ENCODE data around the gene MED7. TPM values are rescaled to one million over a fixed set of nuclear protein-coding genes. Genes with fewer than 3 reads are reported as not detected.

Gene MED7
- total RNA-seq, 1 donor from 2014 or later, result 2.3 TPM

DNA sequence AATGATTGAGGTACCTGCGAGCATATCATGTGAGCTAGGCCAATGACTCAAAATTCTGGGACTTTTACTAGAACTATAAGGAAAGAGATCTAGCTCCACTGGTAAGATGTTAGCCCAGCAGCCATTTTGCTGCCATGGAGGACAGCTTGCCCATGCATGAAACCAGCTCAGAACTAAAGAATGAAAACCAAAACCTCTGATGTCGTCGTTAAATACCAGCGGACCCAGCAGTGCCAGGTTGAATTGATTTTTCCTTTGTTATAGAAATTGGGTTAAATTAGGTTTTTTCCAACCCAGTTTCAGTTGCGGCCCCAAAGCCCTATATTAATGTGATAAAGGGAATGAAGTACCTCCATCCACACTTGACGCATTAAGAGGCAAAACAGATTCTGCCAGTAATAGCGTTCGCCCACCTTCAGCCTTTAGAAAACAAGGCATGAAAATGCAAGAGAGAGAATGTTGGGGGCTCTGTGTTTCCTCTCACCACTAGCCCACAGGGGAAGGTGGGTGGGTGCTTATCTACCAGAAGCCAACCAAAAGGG, 32.5 kb upstream of the MED7 start:
- Histone ChIP-seq H3K27me3 (no peaks in the 10 kb centered on the region), H3K36me3 (no peaks in the 10 kb centered on the region), H3K4me3 (no peak overlapping the region), H3K4me1 (no peaks in the 10 kb centered on the region), H3K9me3 (no peaks in the 10 kb centered on the region), H3K27ac (no peak overlapping the region)
- DNase-seq (ENCODE audit: low spot score in 2 of 2), result no peak
- TF ChIP-seq, protein P1, sequence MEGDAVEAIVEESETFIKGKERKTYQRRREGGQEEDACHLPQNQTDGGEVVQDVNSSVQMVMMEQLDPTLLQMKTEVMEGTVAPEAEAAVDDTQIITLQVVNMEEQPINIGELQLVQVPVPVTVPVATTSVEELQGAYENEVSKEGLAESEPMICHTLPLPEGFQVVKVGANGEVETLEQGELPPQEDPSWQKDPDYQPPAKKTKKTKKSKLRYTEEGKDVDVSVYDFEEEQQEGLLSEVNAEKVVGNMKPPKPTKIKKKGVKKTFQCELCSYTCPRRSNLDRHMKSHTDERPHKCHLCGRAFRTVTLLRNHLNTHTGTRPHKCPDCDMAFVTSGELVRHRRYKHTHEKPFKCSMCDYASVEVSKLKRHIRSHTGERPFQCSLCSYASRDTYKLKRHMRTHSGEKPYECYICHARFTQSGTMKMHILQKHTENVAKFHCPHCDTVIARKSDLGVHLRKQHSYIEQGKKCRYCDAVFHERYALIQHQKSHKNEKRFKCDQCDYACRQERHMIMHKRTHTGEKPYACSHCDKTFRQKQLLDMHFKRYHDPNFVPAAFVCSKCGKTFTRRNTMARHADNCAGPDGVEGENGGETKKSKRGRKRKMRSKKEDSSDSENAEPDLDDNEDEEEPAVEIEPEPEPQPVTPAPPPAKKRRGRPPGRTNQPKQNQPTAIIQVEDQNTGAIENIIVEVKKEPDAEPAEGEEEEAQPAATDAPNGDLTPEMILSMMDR (IDR thresholded peaks at IDR 0.05), result no peak
- intact Hi-C loops (cut with DNase I), result no loop called here

DNA sequence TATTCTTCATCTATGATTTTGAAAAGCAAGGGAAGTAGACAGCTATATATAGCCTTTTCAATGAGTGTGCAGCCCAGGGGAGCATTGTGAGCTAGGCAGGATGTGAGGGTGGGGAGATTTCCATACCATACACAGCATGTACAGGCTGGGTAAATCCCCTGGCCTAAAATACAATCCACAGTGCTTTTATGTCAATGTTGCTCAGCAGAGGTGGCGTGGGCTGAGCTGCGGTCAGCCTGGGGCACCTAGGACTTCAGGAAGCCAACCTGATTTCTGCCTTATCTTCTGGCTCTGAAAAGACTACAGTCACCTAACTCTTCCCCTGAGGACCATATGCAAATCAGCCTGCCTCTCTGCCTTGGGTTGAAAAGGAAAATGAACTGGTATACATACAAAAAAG, 29.7 kb upstream of the MED7 start:
- intact Hi-C loops (cut with DNase I), result no loop called here
- no peak for DNase-seq (ENCODE audit: low spot score in 2 of 2)

DNA sequence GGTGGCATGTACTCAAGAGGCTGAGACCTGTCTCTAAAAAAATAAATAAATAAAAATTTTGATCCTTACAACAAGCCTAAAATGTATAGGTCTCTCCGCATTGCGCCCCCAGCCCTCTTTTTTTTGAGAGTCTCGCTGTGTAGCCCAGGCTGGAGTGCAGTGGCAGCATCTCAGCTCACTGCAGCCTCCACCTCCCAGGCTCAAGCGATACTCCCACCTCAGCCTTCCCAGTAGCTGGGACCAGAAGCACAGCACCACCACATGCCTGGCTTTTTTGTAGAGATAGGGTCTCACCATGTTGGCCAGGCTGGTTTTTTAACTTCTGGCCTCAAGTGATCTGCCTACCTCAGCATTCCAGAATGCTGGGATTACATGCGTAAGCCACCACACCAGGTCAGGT, 25.6 kb upstream of the MED7 start:
- DNase-seq (ENCODE audit: low spot score in 2 of 2), result no peak
- no peak overlapping the region for H3K27ac ChIP-seq
- no peaks in the 10 kb centered on the region for H3K36me3 ChIP-seq
- no peaks in the 10 kb centered on the region for H3K9me3 ChIP-seq
- H3K4me1 ChIP-seq, result no peaks in the 10 kb centered on the region
- intact Hi-C loops (cut with DNase I), result no loop called here
- H3K4me3 ChIP-seq, result no peak overlapping the region
- TF ChIP-seq, protein P1 (IDR thresholded peaks at IDR 0.05), result no peak
- H3K27me3 ChIP-seq, result no peaks in the 10 kb centered on the region

More for the DNA sequence above, 29.7 kb upstream of the MED7 start:
- TF ChIP-seq, protein P1 (IDR thresholded peaks at IDR 0.05), result no peak
- no peaks in the 10 kb centered on the region for H3K9me3 ChIP-seq
- no peak overlapping the region for H3K27ac ChIP-seq
- no peaks in the 10 kb centered on the region for H3K36me3 ChIP-seq
- no peaks in the 10 kb centered on the region for H3K27me3 ChIP-seq
- H3K4me1 ChIP-seq, result no peaks in the 10 kb centered on the region
- H3K4me3 ChIP-seq, result no peak overlapping the region

DNA sequence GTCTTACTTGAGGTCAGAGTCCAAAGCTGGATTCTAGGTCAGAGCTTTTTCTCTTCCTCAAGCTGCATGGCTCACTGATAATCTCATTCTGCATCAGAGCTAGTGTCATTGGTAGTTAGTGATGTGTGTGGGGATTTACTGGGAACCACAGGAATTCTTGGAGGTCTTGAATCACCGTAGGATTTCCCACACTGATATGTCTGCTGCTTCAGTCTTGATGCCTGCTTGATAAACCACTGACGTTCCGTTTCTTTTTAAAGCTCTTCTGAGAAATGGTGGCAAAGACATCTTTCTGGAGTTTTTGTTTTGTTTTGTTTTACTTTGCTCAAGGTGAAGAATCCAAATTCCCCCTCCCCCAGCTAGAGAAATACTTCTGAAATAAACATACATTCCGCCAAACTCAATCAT, 24.6 kb upstream of the MED7 start:
- Histone ChIP-seq H3K4me1 (no peaks in the 10 kb centered on the region), H3K9me3 (no peaks in the 10 kb centered on the region), H3K27ac (no peak overlapping the region), H3K36me3 (no peaks in the 10 kb centered on the region), H3K27me3 (no peaks in the 10 kb centered on the region), H3K4me3 (no peak overlapping the region)
- TF ChIP-seq, protein P1 (IDR thresholded peaks at IDR 0.05), result no peak
- DNase-seq (ENCODE audit: low spot score in 2 of 2), result no peak
- intact Hi-C loops (cut with DNase I), result no loop called here

DNA sequence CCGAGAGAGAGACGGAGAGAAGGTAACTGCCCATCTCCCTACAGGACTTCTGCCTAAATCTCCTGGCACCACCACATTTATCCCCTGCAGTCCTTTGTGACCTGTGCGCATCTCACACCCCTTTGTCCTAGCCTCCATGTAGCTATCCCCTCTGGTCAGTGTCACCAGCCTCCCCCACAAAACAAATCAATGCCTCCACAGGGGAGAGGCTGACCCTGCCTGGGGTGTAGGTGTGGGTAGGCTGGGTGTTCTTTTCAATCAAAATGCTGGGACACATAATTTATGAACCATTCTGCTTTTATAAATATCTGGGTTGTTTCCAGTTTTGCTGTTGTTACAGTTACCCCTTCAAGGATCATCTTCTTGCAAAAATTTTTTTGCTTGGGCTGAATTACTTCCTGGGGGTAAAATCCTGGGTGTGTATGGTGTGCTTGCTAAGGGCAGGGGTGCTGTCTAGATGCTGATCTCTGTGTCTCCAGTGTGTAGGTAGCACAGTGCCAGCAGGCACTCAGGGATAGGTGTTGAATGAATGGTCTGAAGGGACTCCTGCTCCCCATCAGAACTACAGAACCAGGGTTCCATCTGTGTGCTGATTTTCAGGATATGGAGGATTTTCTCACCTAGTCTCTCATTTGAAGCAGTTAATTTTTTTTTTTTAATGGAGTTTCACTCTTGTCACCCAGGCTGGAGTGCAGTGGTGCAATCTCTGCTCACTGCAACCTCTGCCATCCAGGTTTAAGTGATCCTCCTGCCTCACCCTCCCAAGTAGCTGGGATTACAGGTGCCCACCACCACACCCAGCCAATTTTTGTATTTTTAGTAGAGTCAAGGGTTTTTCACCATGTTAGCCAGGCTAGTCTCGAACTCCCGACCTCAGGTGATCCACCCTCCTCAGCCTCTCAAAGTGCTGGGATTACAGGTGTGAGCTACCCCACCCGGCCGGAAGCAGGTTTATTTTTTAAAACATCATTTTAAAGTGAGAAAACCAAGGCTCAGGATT, 23.8 kb upstream of the MED7 start, which contains the start of gene GARIN3:
GARIN3 (minus strand) TSS at position 51 of the 1,000 bp plus-strand sequence. CDS start 96 bp downstream, outside the sequence.
- no peak for DNase-seq (ENCODE audit: low spot score in 2 of 2)
- Histone ChIP-seq H3K4me1 (no peaks in the 10 kb centered on the region), H3K27ac (no peak within 1 kb of the TSS), H3K4me3 (no peak within 1 kb of the TSS), H3K36me3 (no peaks in the 10 kb centered on the region), H3K27me3 (no peaks in the 10 kb centered on the region), H3K9me3 (no peaks in the 10 kb centered on the region)
- intact Hi-C loops (cut with DNase I), result no loop called here
- TF ChIP-seq, protein P1 (IDR thresholded peaks at IDR 0.05), result no peak

Measured in ascending aorta (tissue), 2 donors.